Measurements from ENCODE around the gene ABCG4.
A peak's percentile ranks its signal among the peaks of the same experiment; 100 is the strongest.
"Not testable (repeated sequence)": the region's sequence is repeated elsewhere in the genome, so short reads cannot be mapped to it uniquely, and the experiment has no call there.

Gene ABCG4

GRCh38 chr11:119152604-119153003 is 3.8 kb downstream of the ABCG4 start:
- DNase-seq, result no peak

- no peak for DNase-seq
Measured at GRCh38 chr11:119153049-119153818, 4.4 kb downstream of the ABCG4 start.

DNA sequence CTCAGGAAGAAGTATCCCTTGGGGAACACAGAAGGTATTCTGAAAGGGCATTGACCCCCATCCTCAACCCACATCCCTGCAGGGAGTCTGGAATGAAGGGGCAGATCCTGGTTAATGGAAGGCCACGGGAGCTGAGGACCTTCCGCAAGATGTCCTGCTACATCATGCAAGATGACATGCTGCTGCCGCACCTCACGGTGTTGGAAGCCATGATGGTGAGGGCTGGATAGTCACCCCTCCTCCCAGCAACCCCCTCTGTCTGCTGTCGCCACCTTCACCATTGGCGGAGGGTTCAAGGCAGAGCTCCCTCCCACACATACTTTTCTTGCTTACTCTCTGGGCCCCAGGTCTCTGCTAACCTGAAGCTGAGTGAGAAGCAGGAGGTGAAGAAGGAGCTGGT is 5.3 kb downstream of the ABCG4 start:
- no peak for DNase-seq

- no peak for DNase-seq
Measured at GRCh38 chr11:119155733-119156492, 7.1 kb downstream of the ABCG4 start.

DNA sequence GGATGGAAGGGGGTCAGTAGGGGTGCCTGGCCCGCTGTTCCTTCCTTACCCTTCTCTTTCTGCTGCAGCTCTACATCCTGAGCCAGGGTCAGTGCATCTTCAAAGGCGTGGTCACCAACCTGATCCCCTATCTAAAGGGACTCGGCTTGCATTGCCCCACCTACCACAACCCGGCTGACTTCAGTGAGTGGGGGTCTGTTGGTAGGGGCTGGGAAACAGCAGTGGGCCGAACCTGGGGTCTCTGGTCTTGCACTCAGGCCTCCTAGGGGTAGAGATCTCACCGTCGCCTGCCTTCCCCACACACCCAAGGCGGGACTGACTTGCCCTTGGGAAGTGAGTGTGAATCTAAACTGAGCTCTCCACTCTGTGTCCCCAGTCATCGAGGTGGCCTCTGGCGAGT is 7.6 kb downstream of the ABCG4 start:
- DNase-seq, result no peak

DNA sequence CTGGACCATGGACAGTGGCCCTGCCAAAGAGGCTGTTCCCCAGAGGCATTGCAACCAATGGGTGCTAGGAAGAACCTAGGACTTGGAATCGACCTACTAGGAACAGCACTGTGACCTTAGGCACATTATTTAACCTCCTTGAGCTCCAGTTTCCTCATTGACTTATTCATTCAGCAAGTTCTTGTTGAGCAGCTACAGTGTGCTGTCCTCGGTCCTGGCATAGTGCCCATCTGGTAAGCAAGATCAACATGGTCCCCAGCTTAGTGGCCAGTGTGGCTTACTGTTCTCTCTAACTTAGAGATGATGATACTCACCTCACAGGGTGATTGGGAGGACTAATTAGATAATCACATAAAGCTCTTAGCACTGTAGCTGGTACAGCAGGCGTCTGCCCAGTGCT is 8.2 kb downstream of the ABCG4 start:
- DNase-seq, result no peak

GRCh38 chr11:119158467-119158866 is 9.6 kb downstream of the ABCG4 start:
- no peak for DNase-seq

GRCh38 chr11:119160151-119160550 is 11.3 kb downstream of the ABCG4 start:
- no peak for DNase-seq

- no peak for DNase-seq
Measured at GRCh38 chr11:119161871-119162270, 13.0 kb downstream of the ABCG4 start.

- DNase-seq, result no peak
Measured at GRCh38 chr11:119166368-119167076, 17.7 kb downstream of the ABCG4 start.

DNA sequence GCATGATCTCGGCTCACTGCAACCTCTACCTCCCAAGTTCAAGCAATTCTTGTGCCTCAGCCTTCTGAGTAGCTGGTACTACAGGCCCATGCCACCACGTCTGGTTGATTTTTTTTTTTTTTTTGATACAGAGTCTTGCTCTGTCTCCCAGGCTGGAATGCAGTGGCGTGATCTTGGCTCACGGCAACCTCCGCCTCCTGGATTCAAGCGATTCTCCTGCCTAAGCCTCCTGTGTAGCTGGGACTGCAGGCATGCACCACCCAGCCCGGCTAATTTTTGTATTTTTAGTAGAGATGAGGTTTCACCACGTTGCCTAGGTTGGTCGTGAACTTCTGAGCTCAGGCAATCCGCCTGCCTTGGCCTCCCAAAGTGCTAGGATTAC is 18.2 kb downstream of the ABCG4 start:
- not testable (repeated sequence) for DNase-seq

- DNase-seq, result peak in 1 of 51 donors; percentile 13
Measured at GRCh38 chr11:119167933-119168332, 19.1 kb downstream of the ABCG4 start.

GRCh38 chr11:119168471-119169281 is 19.8 kb downstream of the ABCG4 start, which contains the start of gene NLRX1:
TSS of gene NLRX1 (plus strand) at chr11:119168725. CDS start at chr11:119171404, 2,679 bp downstream.
- DNase-seq, result peak; percentile 6 to 80 (median 59)

- peak in 2 of 51 donors; percentile 21 to 35 for DNase-seq
Measured at GRCh38 chr11:119169282-119169719, 20.4 kb downstream of the ABCG4 start.

GRCh38 chr11:119172513-119172912 is 23.7 kb downstream of the ABCG4 start:
- DNase-seq, result no peak

DNA sequence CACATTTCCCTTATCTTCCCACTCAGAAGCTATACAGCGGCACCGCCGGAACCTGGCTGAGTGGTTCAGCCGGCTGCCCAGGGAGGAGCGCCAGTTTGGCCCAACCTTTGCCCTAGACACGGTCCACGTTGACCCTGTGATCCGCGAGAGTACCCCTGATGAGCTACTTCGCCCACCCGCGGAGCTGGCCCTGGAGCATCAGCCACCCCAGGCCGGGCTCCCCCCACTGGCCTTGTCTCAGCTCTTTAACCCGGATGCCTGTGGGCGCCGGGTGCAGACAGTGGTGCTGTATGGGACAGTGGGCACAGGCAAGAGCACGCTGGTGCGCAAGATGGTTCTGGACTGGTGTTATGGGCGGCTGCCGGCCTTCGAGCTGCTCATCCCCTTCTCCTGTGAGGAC is 24.6 kb downstream of the ABCG4 start:
- DNase-seq, result no peak

DNA sequence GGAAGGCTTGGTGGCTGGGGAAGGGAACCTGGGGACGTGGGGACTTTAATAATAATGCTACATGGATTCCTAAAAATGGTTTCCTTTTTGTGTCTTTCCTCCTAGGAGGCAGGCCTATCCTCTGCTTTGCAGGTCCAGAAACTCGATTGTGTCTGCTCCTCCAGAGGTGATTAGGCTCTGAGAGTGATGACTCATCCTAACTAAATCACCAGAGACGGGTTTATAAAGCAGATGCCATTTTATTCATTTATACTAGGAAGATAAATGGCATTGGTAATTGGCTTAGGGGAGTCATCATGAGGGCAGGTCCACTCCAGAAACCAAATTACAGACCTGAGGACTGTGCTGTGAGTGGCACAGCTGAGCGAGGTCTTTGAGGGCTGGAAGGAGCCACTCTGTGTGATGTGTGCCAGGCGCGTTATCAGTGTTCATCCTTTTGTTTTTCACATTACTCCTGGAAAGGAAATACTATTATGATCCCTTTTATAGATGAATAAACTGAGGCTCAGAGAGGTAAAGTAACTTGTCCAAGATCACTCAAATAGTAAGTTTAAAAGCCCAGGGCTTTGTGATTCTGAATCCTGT is 26.7 kb downstream of the ABCG4 start:
- DNase-seq, result peak in 1 of 51 donors; percentile 10

DNA sequence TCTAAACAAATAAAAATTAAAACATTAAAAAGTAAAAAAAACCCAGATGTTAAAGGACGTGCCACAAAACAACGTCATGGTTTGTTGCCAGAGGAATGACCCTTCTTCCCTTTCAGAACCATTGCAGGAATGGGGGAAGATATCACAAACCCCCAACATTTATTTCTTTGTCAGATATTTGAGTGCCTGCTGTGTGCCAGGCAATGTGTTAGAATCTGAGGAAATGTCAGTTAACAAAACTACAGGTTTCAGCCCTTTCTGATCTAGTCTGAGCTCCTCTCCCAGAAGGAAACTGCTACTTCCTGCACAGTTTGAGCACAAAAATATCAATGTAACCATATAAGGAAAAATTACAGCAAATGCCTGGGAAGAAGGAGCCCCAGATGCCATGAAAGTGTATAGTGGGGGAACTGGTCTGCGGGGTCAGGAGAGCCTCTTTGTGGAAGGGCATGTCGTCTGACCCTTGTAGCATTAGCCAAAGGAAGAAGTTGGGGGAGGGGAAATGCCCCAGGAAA is 29.4 kb downstream of the ABCG4 start:
- no peak for DNase-seq

DNA sequence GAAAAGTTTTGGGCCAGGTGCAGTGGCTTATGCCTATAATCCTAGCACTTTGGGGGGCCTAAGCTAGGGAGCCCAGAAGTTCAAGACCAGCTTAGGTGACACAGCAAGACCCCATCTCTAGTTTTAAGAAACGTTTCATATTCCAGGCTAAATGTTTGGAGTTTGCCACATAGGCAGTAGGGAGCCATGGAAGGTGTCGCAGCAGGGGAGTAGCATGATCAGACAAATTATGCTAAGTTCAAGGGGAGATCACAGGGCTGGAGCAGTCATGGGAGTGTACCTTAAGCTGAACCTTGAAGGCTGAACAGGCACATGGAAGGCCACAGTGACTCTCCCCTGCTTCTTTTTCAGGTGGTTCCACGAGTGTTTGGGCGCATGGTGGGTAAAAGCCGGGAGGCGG is 30.5 kb downstream of the ABCG4 start:
- DNase-seq, result no peak

- no peak for DNase-seq
Measured at GRCh38 chr11:119179983-119180382, 31.1 kb downstream of the ABCG4 start.
